ENCODE results near the gene UQCR11. TPM values are rescaled to one million over a fixed set of nuclear protein-coding genes. Genes with fewer than 3 reads are reported as not detected.
A peak's percentile ranks its signal among the peaks of the same experiment; 100 is the strongest.
"Not testable (repeated sequence)": the region's sequence is repeated elsewhere in the genome, so short reads cannot be mapped to it uniquely, and the experiment has no call there.

The UQCR11 gene
- total RNA-seq, 1 donor from 2014 or later: 149 TPM

- no peaks in the 10 kb centered on the region for H3K9me3 Mint-ChIP-seq
- DNase-seq (ENCODE audit: low read depth, low spot score): no peak
- H3K36me3 Mint-ChIP-seq (ENCODE audit: low read depth): peaks cover 8% of the 10 kb centered on the region
- TF ChIP-seq, protein P1, sequence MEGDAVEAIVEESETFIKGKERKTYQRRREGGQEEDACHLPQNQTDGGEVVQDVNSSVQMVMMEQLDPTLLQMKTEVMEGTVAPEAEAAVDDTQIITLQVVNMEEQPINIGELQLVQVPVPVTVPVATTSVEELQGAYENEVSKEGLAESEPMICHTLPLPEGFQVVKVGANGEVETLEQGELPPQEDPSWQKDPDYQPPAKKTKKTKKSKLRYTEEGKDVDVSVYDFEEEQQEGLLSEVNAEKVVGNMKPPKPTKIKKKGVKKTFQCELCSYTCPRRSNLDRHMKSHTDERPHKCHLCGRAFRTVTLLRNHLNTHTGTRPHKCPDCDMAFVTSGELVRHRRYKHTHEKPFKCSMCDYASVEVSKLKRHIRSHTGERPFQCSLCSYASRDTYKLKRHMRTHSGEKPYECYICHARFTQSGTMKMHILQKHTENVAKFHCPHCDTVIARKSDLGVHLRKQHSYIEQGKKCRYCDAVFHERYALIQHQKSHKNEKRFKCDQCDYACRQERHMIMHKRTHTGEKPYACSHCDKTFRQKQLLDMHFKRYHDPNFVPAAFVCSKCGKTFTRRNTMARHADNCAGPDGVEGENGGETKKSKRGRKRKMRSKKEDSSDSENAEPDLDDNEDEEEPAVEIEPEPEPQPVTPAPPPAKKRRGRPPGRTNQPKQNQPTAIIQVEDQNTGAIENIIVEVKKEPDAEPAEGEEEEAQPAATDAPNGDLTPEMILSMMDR (conservative IDR thresholded peaks at IDR 0.05): no peak
- H3K4me1 Mint-ChIP-seq: no peaks in the 10 kb centered on the region
- no peak overlapping the region for H3K27ac Mint-ChIP-seq (ENCODE audit: unreplicated experiment)
- H3K27me3 Mint-ChIP-seq (ENCODE audit: low read depth): no peaks in the 10 kb centered on the region
- H3K4me3 Mint-ChIP-seq: peak overlapping the region; percentile 31
Measured at GRCh38 chr19:1644070-1644469, 38.8 kb upstream of the UQCR11 start.

- not testable (repeated sequence) for H3K27me3 Mint-ChIP-seq (ENCODE audit: low read depth); H3K4me1 Mint-ChIP-seq; H3K9me3 Mint-ChIP-seq; H3K27ac Mint-ChIP-seq (ENCODE audit: unreplicated experiment); DNase-seq (ENCODE audit: low read depth, low spot score)
- Mint-ChIP-seq H3K36me3 (ENCODE audit: low read depth) (peaks cover 18% of the 10 kb centered on the region), H3K4me3 (peak overlapping the region; percentile 61)
Measured at GRCh38 chr19:1640893-1641448, 35.7 kb upstream of the UQCR11 start.

GRCh38 chr19:1636325-1637236 is 31.3 kb upstream of the UQCR11 start:
- no peaks in the 10 kb centered on the region for H3K9me3 Mint-ChIP-seq
- no peak overlapping the region for H3K4me3 Mint-ChIP-seq
- peaks cover 20% of the 10 kb centered on the region for H3K36me3 Mint-ChIP-seq (ENCODE audit: low read depth)
- TF ChIP-seq, protein P1 (conservative IDR thresholded peaks at IDR 0.05): no peak
- DNase-seq (ENCODE audit: low read depth, low spot score): no peak
- H3K27ac Mint-ChIP-seq (ENCODE audit: unreplicated experiment): no peak overlapping the region
- H3K4me1 Mint-ChIP-seq: no peaks in the 10 kb centered on the region
- H3K27me3 Mint-ChIP-seq (ENCODE audit: low read depth): no peaks in the 10 kb centered on the region

- H3K27me3 Mint-ChIP-seq (ENCODE audit: low read depth): no peaks in the 10 kb centered on the region
- no peak overlapping the region for H3K27ac Mint-ChIP-seq (ENCODE audit: unreplicated experiment)
- no peaks in the 10 kb centered on the region for H3K9me3 Mint-ChIP-seq
- H3K36me3 Mint-ChIP-seq (ENCODE audit: low read depth): peaks cover 20% of the 10 kb centered on the region
- H3K4me1 Mint-ChIP-seq: no peaks in the 10 kb centered on the region
- TF ChIP-seq, protein P1 (conservative IDR thresholded peaks at IDR 0.05): no peak
- peak overlapping the region; percentile 31 for H3K4me3 Mint-ChIP-seq
- no peak for DNase-seq (ENCODE audit: low read depth, low spot score)
Measured at GRCh38 chr19:1634938-1635243, 29.6 kb upstream of the UQCR11 start.

DNA sequence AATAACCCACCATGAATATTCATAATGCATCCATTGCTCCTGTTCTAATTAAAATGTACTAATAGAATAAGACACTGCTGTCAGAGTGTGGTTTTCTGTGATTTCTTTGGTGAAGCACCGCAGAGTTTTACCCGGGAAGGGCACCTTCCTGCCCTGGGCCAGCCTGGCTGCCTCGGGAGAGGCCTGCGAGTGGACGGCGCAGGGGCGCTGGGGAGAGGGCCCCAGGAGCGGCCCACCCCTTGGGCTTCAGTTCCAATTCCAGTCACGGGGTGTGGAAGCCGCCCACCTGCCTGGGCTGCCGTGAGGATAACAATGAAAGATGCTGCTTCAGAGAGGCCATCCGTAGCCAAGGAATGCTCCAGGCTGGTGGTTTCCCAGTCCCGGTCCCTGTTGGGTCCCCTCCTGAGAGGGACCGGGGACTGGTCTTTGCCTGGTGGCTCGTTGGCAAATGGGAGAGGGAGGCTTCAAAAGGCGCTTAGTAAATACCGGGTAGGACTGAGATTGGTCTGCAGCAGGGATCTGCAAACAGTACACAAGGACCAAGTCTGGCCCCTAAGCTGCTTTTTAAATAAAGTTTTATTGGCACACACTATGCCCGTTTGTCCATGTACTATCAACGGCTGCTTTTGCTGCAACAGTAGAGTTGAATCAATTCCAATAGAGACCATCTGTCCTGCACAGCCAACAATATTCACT is 29.1 kb upstream of the UQCR11 start:
- Mint-ChIP-seq H3K9me3 (no peaks in the 10 kb centered on the region), H3K4me1 (no peaks in the 10 kb centered on the region), H3K27me3 (ENCODE audit: low read depth) (no peaks in the 10 kb centered on the region), H3K36me3 (ENCODE audit: low read depth) (peaks cover 18% of the 10 kb centered on the region), H3K27ac (ENCODE audit: unreplicated experiment) (no peak overlapping the region), H3K4me3 (peak overlapping the region; percentile 27)
- DNase-seq (ENCODE audit: low read depth, low spot score): no peak
- TF ChIP-seq, protein P1 (conservative IDR thresholded peaks at IDR 0.05): no peak

Measured in neural crest cell (in vitro differentiated cells).